HG03575 (cell line): ENCODE data around the gene HECTD1.
A peak's percentile ranks its signal among the peaks of the same experiment; 100 is the strongest.
"Not testable (repeated sequence)": the region's sequence is repeated elsewhere in the genome, so short reads cannot be mapped to it uniquely, and the experiment has no call there.

Source experiments
- ATAC-seq: cut with Tn5 transposase; IDR thresholded peaks from one replicate; pipeline ENCODE4 v1.9.1; 2021; ENCODE audit not compliant: unreplicated experiment, insufficient number of reproducible peaks, low FRiP score; ENCODE audit errors: extremely low read depth

HECTD1 gene

GRCh38 chr14:31229638-31230572 is 22.3 kb upstream of the HECTD1 start:
- no peak for ATAC-seq

DNA sequence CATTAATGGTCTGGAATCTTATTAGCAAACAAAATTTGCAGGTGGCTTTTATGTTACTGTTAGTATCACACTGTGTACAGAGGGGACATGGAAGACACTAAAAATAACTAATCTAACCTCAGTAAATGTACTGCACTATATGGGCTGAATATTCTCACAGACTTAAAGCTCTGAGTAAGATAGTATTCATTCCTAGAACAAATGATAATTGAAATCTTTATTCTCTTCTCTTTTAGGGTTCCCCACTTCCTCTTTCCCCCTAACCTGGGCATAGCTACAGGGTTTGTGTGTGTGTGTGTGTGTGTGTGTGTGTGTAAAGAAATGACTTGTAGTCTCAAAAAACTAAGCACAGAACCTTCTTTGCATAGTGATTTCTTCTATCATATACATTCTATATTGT is 21.4 kb upstream of the HECTD1 start:
- ATAC-seq, result peak; percentile 92

GRCh38 chr14:31228533-31228932 is 20.9 kb upstream of the HECTD1 start:
- no peak for ATAC-seq

DNA sequence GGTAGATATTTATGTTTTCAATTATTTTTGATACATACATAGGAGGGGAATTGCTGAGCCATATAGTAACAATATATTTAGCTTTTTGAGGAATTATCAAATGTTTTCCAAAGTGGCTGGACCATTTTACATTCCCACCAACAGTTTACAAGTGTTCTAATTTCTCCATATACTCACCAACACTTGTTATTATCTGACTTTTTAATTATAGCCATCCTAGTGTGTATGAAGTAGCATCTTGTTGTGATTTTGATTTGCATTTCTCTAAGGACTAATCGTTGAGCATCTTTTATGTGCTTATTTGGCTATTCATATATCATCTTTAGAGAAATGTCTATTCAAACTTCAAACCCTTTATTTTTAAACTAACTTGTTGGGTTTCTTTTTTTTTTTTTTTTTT is 17.2 kb upstream of the HECTD1 start:
- ATAC-seq, result no peak

DNA sequence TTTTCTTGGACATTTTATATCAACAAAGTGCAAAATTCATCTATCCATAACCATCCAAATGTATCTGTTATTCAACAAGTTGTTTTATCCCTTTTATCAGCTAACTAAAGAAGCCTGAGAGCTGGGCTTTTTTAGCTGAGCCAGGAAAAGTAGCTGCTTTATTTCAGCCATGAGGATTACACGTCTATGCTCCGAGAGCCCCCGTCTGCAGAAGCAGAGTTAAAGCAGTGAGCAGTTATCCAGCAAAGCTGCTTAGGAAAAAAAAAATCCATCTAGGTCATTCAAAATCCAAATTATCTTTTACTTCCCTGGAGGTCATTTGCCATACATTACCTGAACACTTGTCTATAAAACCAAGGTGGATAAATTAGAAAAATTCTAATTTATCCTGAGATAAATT is 15.7 kb upstream of the HECTD1 start:
- ATAC-seq, result no peak

GRCh38 chr14:31222834-31223233 is 15.2 kb upstream of the HECTD1 start:
- no peak for ATAC-seq

DNA sequence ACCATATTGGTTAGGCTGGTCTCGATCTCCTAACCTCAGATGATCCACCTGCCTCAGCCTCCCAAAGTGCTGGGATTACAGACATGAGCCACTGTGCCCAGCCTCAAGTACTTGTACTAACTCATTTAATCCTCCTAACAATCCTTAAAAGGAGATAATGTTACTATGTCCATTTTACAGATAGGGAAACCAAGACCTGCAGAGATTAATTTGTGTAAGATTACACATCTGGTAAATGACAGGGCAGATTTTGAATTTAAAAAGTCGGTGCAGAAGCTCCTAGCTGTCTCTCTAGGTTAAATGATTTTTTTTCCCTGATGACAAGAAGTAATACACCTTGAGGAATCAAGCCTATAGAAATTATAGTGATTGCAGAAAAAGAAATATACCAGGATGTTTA is 13.7 kb upstream of the HECTD1 start:
- no peak for ATAC-seq

DNA sequence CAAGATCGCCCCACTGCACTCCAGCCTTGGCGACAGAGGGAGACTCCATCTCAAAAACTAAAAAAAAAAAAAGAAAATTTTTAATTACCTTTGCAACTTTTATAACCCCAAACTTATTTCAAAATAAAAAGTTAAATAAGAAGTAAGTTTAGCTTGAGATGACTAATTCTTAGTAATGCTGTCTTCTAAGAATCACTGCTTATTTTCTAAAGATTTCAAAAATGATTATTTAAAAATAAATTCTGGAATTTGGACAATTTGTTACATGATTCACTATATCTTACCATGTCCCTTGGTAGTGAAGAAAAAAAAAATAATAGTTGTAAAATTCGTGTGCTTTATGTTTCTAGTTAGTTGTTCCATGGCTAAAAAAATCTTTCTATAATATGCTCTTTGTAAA is 11.6 kb upstream of the HECTD1 start:
- no peak for ATAC-seq

GRCh38 chr14:31216359-31216758 is 8.8 kb upstream of the HECTD1 start:
- no peak for ATAC-seq

DNA sequence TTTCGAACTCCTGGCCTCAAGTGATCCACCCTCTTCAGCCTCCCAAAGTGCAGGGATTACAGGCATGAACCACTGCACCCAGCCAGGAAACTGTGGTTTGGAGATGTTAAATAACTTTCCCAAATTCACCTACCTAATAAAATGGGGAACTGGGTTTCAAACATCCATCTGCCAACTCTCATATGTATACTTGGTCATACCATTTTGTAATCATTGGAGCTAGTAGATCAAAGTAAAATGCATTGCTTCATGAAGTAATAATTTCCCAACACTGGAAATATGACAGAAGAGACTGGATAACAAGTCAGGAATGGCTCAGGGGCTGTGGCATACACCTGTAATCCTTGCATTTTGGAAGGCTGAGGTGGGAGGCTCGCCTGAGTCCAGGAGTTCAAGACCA is 5.3 kb upstream of the HECTD1 start:
- ATAC-seq, result no peak

DNA sequence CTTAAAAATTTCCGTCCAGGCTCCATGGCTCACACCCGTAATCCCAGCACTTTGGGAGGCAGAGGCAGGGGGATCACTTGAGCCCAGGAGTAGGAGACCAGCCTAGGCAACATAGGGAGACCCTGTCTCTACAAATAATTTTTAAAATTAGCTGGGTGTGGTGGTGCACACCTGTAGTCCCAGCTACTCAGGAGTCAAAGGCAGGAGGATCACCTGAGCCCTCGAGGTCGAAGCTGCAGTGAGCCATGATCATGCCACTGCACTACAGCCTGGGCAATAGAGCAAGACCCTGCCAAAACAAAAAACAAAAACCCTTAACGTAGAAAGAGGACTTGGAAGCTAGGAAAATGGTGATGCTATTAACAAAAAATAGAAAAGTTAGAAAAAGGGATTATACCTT is 2.0 kb upstream of the HECTD1 start:
- ATAC-seq, result no peak

DNA sequence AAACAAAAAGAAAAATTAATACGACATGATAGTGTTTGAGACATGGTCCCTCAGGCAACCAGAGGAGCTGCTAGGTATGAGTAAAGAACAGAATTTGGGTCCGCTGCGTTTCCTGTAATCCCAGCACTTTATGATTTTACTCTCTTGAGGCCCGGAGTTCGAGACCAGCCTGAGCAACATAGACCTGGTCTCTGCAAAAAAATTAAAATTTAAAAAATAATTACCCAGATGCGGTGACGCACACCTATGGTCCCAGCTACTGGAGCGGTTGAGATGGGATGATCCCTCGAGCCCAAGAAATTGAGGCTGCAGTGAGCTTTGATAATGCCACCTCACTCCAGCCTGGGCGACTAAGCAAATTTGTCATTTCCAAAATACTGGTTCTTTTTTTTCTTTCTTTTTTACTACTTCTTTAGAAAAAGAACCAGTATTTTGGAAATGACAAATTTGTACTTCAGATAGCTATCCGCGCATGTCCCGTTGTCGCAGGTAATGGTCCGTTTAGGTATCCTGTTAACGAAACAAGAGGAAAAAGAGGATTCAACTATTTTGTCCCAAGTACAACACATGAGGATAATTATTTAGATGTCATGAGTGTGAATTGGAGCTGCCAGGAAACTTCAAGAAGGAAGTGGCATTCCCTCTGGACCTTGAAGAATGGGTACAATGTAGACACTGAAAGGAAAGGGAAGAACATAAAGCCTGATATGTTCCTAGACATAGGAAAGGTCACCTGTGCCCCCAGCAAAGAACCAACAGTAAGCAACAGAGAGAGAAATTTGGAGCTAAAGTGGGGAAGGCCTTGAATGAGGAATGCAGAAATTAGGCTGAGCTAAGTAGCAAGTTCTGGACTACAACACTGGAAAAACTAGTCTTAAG is 1.2 kb upstream of the HECTD1 start:
- ATAC-seq, result no peak

DNA sequence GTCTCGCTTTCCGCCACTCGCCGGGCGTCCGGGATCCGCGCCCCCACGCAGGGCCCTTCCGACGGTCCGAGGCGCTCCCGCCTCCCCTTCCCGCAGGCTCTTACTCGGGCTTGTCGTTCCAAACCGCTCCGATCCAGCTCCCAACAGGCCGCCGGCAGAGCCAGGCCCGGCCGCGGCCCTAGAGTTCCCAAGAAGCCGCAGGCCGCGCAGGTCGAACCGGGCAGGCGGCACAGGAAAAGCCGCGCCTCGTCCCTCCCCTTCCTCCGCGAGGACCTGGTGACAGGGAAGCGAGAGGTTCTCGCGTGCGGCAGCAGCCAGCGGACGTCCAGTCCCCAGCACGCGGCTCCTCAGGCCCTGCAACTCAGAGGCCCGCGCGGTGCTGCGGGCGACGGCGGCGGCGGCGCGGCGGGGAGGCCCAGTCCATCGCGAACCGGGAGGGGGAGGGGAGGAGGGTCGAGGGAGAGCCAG is 272 bp downstream of the HECTD1 start:
- ATAC-seq, result peak; percentile 3

- ATAC-seq, result no peak
Observed at GRCh38 chr14:31206536-31207286, 882 bp downstream of the HECTD1 start.

GRCh38 chr14:31205681-31206535 is 1.7 kb downstream of the HECTD1 start:
- no peak for ATAC-seq

DNA sequence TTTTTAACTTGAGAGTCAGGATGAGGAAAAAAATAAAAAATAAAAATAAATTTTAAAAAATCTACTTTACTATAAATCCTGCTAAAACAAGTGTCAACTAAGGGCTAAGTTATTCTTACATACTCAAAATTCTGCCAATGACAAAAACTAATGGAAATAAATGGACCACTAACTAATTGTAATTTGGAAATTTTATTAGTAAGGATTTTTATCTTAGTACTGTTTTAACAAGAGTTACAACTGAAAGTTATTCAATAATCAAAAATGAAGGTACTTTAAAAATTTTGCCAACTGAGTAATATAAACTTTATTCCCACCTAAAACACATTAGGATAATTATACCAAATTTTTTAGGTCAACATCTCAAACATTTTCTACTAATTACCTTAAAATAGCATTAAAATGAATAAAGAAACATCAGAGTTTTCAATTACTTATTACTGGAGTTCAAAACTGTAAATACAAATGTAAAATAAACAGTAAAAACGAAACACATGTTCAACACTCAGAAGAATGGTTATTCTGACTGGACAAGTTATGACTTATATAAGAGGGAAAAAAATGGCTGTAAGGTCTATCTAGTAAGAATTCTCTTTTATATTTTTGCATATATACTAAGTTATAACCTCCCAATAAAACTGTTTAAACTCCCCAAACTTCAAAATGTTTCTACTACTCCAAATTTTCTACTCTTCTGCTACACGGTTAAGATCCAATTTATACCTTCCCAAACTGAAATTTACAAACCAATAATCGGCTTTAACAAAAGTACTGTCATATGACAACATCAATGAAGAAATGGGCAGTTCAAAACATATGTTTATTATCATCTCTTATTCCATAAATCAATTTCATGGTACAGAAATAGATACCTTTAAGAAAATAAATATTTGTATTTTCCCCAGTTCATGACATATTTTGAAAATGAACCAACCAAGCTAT is 2.7 kb downstream of the HECTD1 start:
- no peak for ATAC-seq

GRCh38 chr14:31203899-31204592 is 3.5 kb downstream of the HECTD1 start:
- ATAC-seq, result not testable (repeated sequence)
